GM12878 (cell line): ENCODE results near the gene TRIM72. TPM values are rescaled to one million over a fixed set of nuclear protein-coding genes. Genes with fewer than 3 reads are reported as not detected.
A peak's percentile ranks its signal among the peaks of the same experiment; 100 is the strongest.

Experiments
- ATAC-seq: fragments of 200-7000 bp; cut with Tn5 transposase; 3 replicates; pipeline ENCODE4 v1.9.1; 2020; ENCODE audit warnings: mild to moderate bottlenecking, moderate library complexity
- BruUV-seq: library from RNA; stranded (reverse); fragments of 400-500 nt; replicated peaks from 2 replicates; lab custom pipeline; 2021; lab: Mats Ljungman, UMichigan
- CTCF ChIA-PET: fragments of 300-600 bp; sonication (Branson Sonifier 250); formaldehyde crosslinking; extraction: SDS; loops from one replicate; lab custom pipeline; 2021; ENCODE audit warnings: inconsistent platforms; lab: Yijun Ruan, JAX
- POLR2A ChIA-PET: fragments of 350-600 bp; formaldehyde crosslinking; extraction: SDS; loops from one replicate; lab custom pipeline; 2021; ENCODE audit warnings: inconsistent platforms; lab: Charles Lee
- RAD21 ChIA-PET: fragments of 300-600 bp; sonication (Branson Sonifier 250); formaldehyde crosslinking; loops from one replicate; lab custom pipeline; 2023; ENCODE audit warnings: antibody characterized with exemption; ENCODE audit not compliant: unreplicated experiment; lab: Charles Lee
- SMC1A ChIA-PET: fragments of 300-600 bp; sonication (Branson Sonifier 250); formaldehyde crosslinking; loops from one replicate; lab custom pipeline; 2023; ENCODE audit not compliant: unreplicated experiment, uncharacterized antibody; lab: Charles Lee
- DNase-seq: peaks from one replicate; pipeline ENCODE4 v3.0.0-alpha.2; 2011; ENCODE audit warnings: low read depth, low spot score
- FAIRE-seq: peaks from 3 replicates; lab custom pipeline; 2011; peaks lifted over from hg19 to GRCh38; lab: Jason Lieb, UNC
- H2AFZ ChIP-seq: 2 replicates; pipeline ENCODE4 v1.6.0; 2011; ENCODE audit warnings: low read depth, low read length, control low read depth; ENCODE audit not compliant: control insufficient read depth
- H3K27ac ChIP-seq: 2 replicates; pipeline ENCODE4 v1.5.1; 2011; ENCODE audit warnings: control low read depth; ENCODE audit not compliant: control insufficient read depth, insufficient read depth
- H3K27me3 ChIP-seq, 2 experiments: replicated peaks in 1 of 2; 2 replicates each; pipeline versions ENCODE4 v1.6.0 to v1.6.1; 2011; ENCODE audit warnings: low read length in 1 of 2; ENCODE audit not compliant: control insufficient read depth in 2 of 2, insufficient read depth in 2 of 2
- H3K36me3 ChIP-seq, 2 experiments: 2 replicates each; pipeline ENCODE4 v1.5.1; 2011; ENCODE audit warnings: low read length in 1 of 2; ENCODE audit not compliant: control insufficient read depth in 2 of 2, insufficient read depth in 2 of 2
- H3K4me1 ChIP-seq: 2 replicates; pipeline ENCODE4 v1.6.1; 2011; ENCODE audit warnings: mild to moderate bottlenecking, low read length, moderate library complexity, mixed read lengths; ENCODE audit not compliant: control insufficient read depth, insufficient read depth
- H3K4me2 ChIP-seq: 2 replicates; pipeline ENCODE4 v1.6.0; 2011; ENCODE audit warnings: control low read depth; ENCODE audit not compliant: control insufficient read depth, insufficient read depth
- H3K4me3 ChIP-seq: fragments of 200-600 bp; sonication (generic); 2 replicates; pipeline ENCODE4 v1.5.1; 2016
- H3K79me2 ChIP-seq: 2 replicates; pipeline ENCODE4 v1.6.0; 2011; ENCODE audit warnings: low read length; ENCODE audit not compliant: control insufficient read depth, insufficient read depth
- H3K9ac ChIP-seq: 2 replicates; pipeline ENCODE4 v1.8.0; 2011; ENCODE audit warnings: low read length, control low read depth, mixed read lengths; ENCODE audit not compliant: control insufficient read depth, insufficient read depth
- H3K9me3 ChIP-seq: replicated peaks from 3 replicates; pipeline ENCODE4 v1.5.1; 2011; ENCODE audit warnings: mild to moderate bottlenecking, low read length; ENCODE audit not compliant: control insufficient read depth, insufficient read depth
- H4K20me1 ChIP-seq: 2 replicates; pipeline ENCODE4 v1.6.0; 2011; ENCODE audit not compliant: control insufficient read depth, insufficient read depth
- BACH1 ChIP-seq: fragments of 450-650 bp; IDR thresholded peaks from 2 replicates; pipeline ENCODE4 v1.6.1; 2017; ENCODE audit warnings: mild to moderate bottlenecking, borderline replicate concordance
- BCL11A ChIP-seq: IDR thresholded peaks from 2 replicates; pipeline ENCODE4 v1.6.1; 2011; ENCODE audit warnings: low read depth, low read length
- CREB1 ChIP-seq: IDR thresholded peaks from 2 replicates; pipeline ENCODE4 v1.6.1; 2012; ENCODE audit warnings: low read depth, mild to moderate bottlenecking, inconsistent platforms
- EED ChIP-seq: sonication (generic); IDR thresholded peaks from 2 replicates; pipeline ENCODE4 v1.6.1; 2016; ENCODE audit warnings: antibody characterized with exemption, low read depth
- EZH2 ChIP-seq: IDR thresholded peaks from 2 replicates; pipeline ENCODE4 v1.6.1; 2012; ENCODE audit warnings: low read depth, mild to moderate bottlenecking, control low read depth, inconsistent platforms, low read length, borderline replicate concordance; ENCODE audit not compliant: control insufficient read depth
- HSF1 ChIP-seq: fragments of 150-350 bp; IDR thresholded peaks from 2 replicates; pipeline ENCODE4 v1.6.1; 2014; ENCODE audit warnings: mild to moderate bottlenecking, low read depth, low read length
- JUNB ChIP-seq: IDR thresholded peaks from 2 replicates; pipeline ENCODE4 v1.6.1; 2016; ENCODE audit warnings: antibody characterized with exemption, mild to moderate bottlenecking
- MTA3 ChIP-seq: IDR thresholded peaks from 2 replicates; pipeline ENCODE4 v1.6.1; 2012; ENCODE audit warnings: low read length, inconsistent platforms, borderline replicate concordance
- NFYA ChIP-seq: IDR thresholded peaks from 2 replicates; pipeline ENCODE4 v1.6.1; 2011; ENCODE audit warnings: low read depth, mild to moderate bottlenecking, low read length, improper control_type of control experiment, borderline replicate concordance
- NFYB ChIP-seq: IDR thresholded peaks from 2 replicates; pipeline ENCODE4 v1.6.1; 2011; ENCODE audit warnings: low read depth, mild to moderate bottlenecking, low read length, improper control_type of control experiment, moderate library complexity; ENCODE audit not compliant: insufficient read depth
- NKRF ChIP-seq: fragments of 450-650 bp; conservative IDR thresholded peaks from 2 replicates; pipeline ENCODE4 v1.6.1; 2017; ENCODE audit warnings: mild to moderate bottlenecking, moderate library complexity
- PML ChIP-seq: IDR thresholded peaks from 2 replicates; pipeline ENCODE4 v1.6.1; 2012; ENCODE audit warnings: low read length, inconsistent platforms
- RUNX3 ChIP-seq: IDR thresholded peaks from 2 replicates; pipeline ENCODE4 v1.6.1; 2012; ENCODE audit warnings: low read length, inconsistent platforms
- SPI1 ChIP-seq: IDR thresholded peaks from 2 replicates; pipeline ENCODE4 v1.6.1; 2011; ENCODE audit warnings: low read depth, mild to moderate bottlenecking, low read length, moderate library complexity, borderline replicate concordance; ENCODE audit not compliant: insufficient read depth
- STAT1 ChIP-seq: fragments of 450-650 bp; conservative IDR thresholded peaks from 2 replicates; pipeline ENCODE4 v1.6.1; 2014; ENCODE audit warnings: antibody characterized with exemption, mild to moderate bottlenecking
- USF1 ChIP-seq: IDR thresholded peaks from 2 replicates; pipeline ENCODE4 v1.6.1; 2011; ENCODE audit warnings: borderline replicate concordance, low read depth, mild to moderate bottlenecking, moderate library complexity, mixed read lengths, low read length; ENCODE audit not compliant: insufficient read depth; ENCODE audit errors: extremely low read length
- USF2 ChIP-seq: IDR thresholded peaks from 2 replicates; pipeline ENCODE4 v1.6.1; 2011; ENCODE audit warnings: low read depth, low read length, improper control_type of control experiment, borderline replicate concordance
- YY1 ChIP-seq: IDR thresholded peaks from 2 replicates; pipeline ENCODE4 v1.6.1; 2011; ENCODE audit warnings: low read depth, mild to moderate bottlenecking, low read length
- WGBS: methylation state at CpG from one replicate; pipeline ENCODE4 v1.1.6; 2016; ENCODE audit warnings: low lambda C conversion rate; ENCODE audit not compliant: insufficient replicate concordance, insufficient coverage; ENCODE audit errors: missing lambda C conversion rate; 5-methylcytosine and 5-hydroxymethylcytosine counted together
- in situ Hi-C: fragments of 300-500 bp; cut with MboI; formaldehyde crosslinking; loops from 9 replicates; pipeline ENCODE4 v1.14.3; 2018; ENCODE audit warnings: mixed read lengths
- intact Hi-C: fragments of 100-400 bp; cut with micrococcal nuclease; formaldehyde crosslinking; loops from one replicate; pipeline ENCODE4 v1.14.2; 2022; ENCODE audit not compliant: unreplicated experiment
- polyA plus RNA-seq, 11 experiments: library from polyadenylated mRNA; depleted of rRNA in 4 of 11; unstranded in 6 of 11; stranded (reverse) in 5 of 11; fragments of >200 nt; fragmentation: Nextera tagmentation in 4 of 11; fragmentation: Illumina TruSeq in 1 of 11; extraction: Ambion mirVana in 4 of 11; extraction: Trizol in 1 of 11; gene quantifications; 1 replicate in 1 of 11; 2 replicates in 10 of 11; pipeline versions ENCODE4 v1.2.1 to v1.2.3, GENCODE V29; 2011 to 2016; ENCODE audit warnings: inconsistent platforms in 2 of 11, missing spikeins in 2 of 11, low read depth in 1 of 11
- total RNA-seq, 4 experiments: library from RNA; depleted of rRNA in 3 of 4; stranded (reverse); fragments of >200 nt in 3 of 4; fragmentation: Illumina TruSeq in 1 of 4; extraction: Trizol in 1 of 4; gene quantifications; 2 replicates each; pipeline versions ENCODE4 v1.2.1 to v1.2.3, GENCODE V29; 2013 to 2021

Gene TRIM72
- total and polyA plus RNA-seq, 10 of the 15 experiments (the other 5 are each of a cell fraction or from before 2014, with no cell fraction given) = 0.03 to 1.2 (median 0.23) TPM; not detected in 1

DNA sequence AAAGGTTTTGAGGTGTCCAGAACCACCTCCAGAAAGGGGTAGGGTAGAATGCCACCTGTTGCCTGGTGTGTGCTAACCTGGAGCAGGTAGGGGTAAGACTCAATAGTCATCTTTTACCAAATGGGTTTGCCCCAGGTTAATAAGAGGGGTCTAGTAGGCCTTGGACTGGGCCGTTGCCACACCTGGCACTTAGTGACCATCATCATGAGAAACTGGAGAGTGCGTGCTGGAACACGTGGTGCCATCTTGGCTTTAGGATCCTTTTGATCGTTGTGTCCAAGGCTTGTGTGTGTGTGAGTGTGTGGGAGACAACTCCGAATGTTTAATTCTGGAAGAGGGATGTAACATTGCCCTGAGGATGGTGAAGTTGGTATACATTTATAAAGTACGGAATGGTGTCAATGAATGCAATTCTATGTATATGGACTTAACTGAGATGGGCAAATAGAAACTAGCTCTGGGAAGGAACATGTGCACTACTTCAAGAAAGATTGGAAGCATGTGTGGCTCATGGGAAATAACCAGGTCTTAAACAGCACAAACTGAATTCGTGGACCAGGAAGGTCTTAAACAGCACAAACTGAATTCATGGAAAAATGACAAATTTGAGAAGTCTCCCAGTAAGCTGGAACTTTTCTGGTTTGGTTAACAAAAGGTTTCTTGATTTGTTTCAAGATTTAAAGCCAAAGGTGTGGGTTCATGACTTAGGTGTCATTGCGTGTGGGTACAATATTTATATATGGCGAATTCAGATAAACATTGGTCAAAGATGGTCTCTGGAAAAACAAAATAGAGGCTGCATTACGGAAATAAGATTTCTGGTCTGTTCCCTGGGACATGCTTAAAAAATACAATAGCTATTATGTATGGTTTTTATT lies 26.8 kb upstream of the TRIM72 start:
- intact Hi-C loops = loop anchor here (10.0 kb wide), 1 partner anchor 688 kb away; the partner anchor contains the start of gene ZNF267
- Histone ChIP-seq H4K20me1 (peaks cover 16% of the 10 kb centered on the region), H2AFZ (no peak overlapping the region), H3K4me3 (no peak overlapping the region), H3K4me2 (no peak overlapping the region; the same call in 1 of the 2 replicates), H3K36me3 (peaks cover 40 to 75% of the 10 kb centered on the region in 2 experiments), H3K4me1 (peaks cover 4% of the 10 kb centered on the region), H3K9me3 (no peaks in the 10 kb centered on the region), H3K9ac (no peak overlapping the region), H3K79me2 (peaks cover 66% of the 10 kb centered on the region), H3K27me3 (no peaks in the 10 kb centered on the region), H3K27ac (no peak overlapping the region)
- WGBS = 80% methylated on average over 10 of the region's 10 CpGs
- in situ Hi-C loops = no loop called here
- ATAC-seq = 0 out of 3 replicates have a peak, but pooled peaks have one; percentile 4
- no peak for FAIRE-seq
- ChIA-PET POLR2A (interaction anchor here (0.5 kb wide), 1 partner anchor 68 kb away, joined by 4 read pairs; no protein-coding TSS in a partner anchor), CTCF (interaction anchor here (0.7 to 1.4 kb wide), 5 partner anchors 9 to 255 kb away, joined by 3 to 5 read pairs (median 3); partner anchors contain the start of gene ZNF843), SMC1A (interaction anchor here (0.6 to 1.3 kb wide), 2 partner anchors 14 to 24 kb away, joined by 3 read pairs; no protein-coding TSS in a partner anchor), RAD21 (no interaction called here)
- no peak for DNase-seq
- BruUV-seq = TSS peak; percentile 2
- TF ChIP-seq PML (peak; percentile 58; the same call in 1 of the 2 replicates), SPI1 (no peak), CREB1 (no peak), YY1 (no peak), JUNB (no peak), NFYA (no peak), MTA3 (no peak), NKRF (no peak), USF2 (no peak), EED (no peak), BCL11A (no peak), NFYB (no peak), HSF1 (no peak), STAT1 (no peak), EZH2 (no peak), BACH1 (no peak; the same call in 1 of the 2 replicates), RUNX3 (peak; percentile 6; the same call in 1 of the 2 replicates), USF1 (no peak)
